Measurements from ENCODE around the gene MARCHF4. TPM values are rescaled to one million over a fixed set of nuclear protein-coding genes. Genes with fewer than 3 reads are reported as not detected.
A peak's percentile ranks its signal among the peaks of the same experiment; 100 is the strongest.

The MARCHF4 gene
- total and polyA plus RNA-seq, 3 experiments from 2014 or later, result not detected

DNA sequence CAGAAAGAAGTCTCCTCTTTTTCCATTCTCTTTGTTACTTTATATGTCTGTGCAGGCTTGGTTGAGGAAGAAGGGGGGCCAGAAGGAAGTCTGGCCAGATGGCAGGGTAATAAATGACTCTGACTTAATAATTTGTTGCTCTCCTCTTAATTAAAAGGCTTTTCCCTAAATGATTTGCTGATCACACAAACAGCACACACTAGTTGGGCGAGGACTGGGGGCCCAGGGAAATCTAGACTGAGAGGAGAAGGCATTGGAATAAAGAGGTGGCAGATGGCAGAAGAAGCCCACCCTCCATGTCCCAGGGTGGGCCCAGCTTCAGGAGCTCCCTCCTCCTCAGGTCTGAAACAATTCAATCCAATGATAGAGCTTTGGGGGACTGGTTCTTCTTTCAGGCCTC, 27.3 kb upstream of the MARCHF4 start:
- Mint-ChIP-seq H3K4me3 (no peak overlapping the region), H3K27me3 (no peaks in the 10 kb centered on the region), H3K36me3 (peaks cover 0 to 5% (median 0%) of the 10 kb centered on the region in 3 donors), H3K27ac (no peak overlapping the region), H3K4me1 (peaks cover 0 to 3% (median 0%) of the 10 kb centered on the region in 3 donors), H3K9me3 (no peaks in the 10 kb centered on the region)
- CTCF ChIA-PET, result interaction anchor here (1.1 to 1.2 kb wide), 2 partner anchors 11 to 71 kb away, joined by 3 read pairs; no protein-coding TSS in a partner anchor
- H3K9me3 ChIP-seq (ENCODE audit: low read length), result no peaks in the 10 kb centered on the region
- H3K4me3 ChIP-seq (ENCODE audit: low read length), result no peak overlapping the region
- POLR2A ChIA-PET, result no interaction called here
- no peaks in the 10 kb centered on the region for H3K27me3 ChIP-seq (ENCODE audit: insufficient read depth, low read length, poor library complexity, severe bottlenecking)
- H3K27ac ChIP-seq (ENCODE audit: low read depth, low read length), result no peak overlapping the region
- no peaks in the 10 kb centered on the region for H3K4me1 ChIP-seq (ENCODE audit: insufficient read depth, low read length)
- DNase-seq, result no peak
- H3K36me3 ChIP-seq (ENCODE audit: insufficient read depth, low read length), result no peaks in the 10 kb centered on the region

- no peak overlapping the region for H3K4me3 ChIP-seq (ENCODE audit: low read length)
- no peaks in the 10 kb centered on the region for H3K36me3 ChIP-seq (ENCODE audit: insufficient read depth, low read length)
- DNase-seq, result no peak
- no peaks in the 10 kb centered on the region for H3K4me1 ChIP-seq (ENCODE audit: insufficient read depth, low read length)
- ChIA-PET CTCF (interaction anchor here (0.9 kb wide), 1 partner anchor 9 kb away, joined by 3 read pairs; no protein-coding TSS in a partner anchor), POLR2A (no interaction called here)
- H3K27ac Mint-ChIP-seq, result peak overlapping the region in 1 of 8 donors; percentile 17
- no peak overlapping the region for H3K4me3 Mint-ChIP-seq
- peaks cover 0 to 3% (median 0%) of the 10 kb centered on the region in 3 donors for H3K4me1 Mint-ChIP-seq
- H3K27me3 Mint-ChIP-seq, result peaks cover 0 to 3% of the 10 kb centered on the region in 2 donors
- H3K27ac ChIP-seq (ENCODE audit: low read depth, low read length), result no peak overlapping the region
- no peaks in the 10 kb centered on the region for H3K27me3 ChIP-seq (ENCODE audit: insufficient read depth, low read length, poor library complexity, severe bottlenecking)
- peaks cover 0 to 11% (median 0%) of the 10 kb centered on the region in 3 donors for H3K36me3 Mint-ChIP-seq
- no peaks in the 10 kb centered on the region for H3K9me3 ChIP-seq (ENCODE audit: low read length)
- H3K9me3 Mint-ChIP-seq, result no peaks in the 10 kb centered on the region
Measured at GRCh38 chr2:216394881-216395280, 22.6 kb upstream of the MARCHF4 start.

GRCh38 chr2:216392945-216393840, 20.9 kb upstream of the MARCHF4 start:
- H3K27ac ChIP-seq (ENCODE audit: low read depth, low read length), result no peak overlapping the region
- no peak for DNase-seq
- H3K27me3 ChIP-seq (ENCODE audit: insufficient read depth, low read length, poor library complexity, severe bottlenecking), result no peaks in the 10 kb centered on the region
- Mint-ChIP-seq H3K36me3 (peaks cover 0 to 11% (median 0%) of the 10 kb centered on the region in 3 donors), H3K27ac (no peak overlapping the region), H3K9me3 (no peaks in the 10 kb centered on the region), H3K27me3 (peaks cover 0 to 3% of the 10 kb centered on the region in 2 donors), H3K4me3 (no peak overlapping the region), H3K4me1 (peaks cover 8 to 10% (median 9%) of the 10 kb centered on the region in 3 donors)
- CTCF ChIA-PET, result interaction anchor here (1.2 kb wide), 1 partner anchor 11 kb away, joined by 3 read pairs; no protein-coding TSS in a partner anchor
- peaks cover 9% of the 10 kb centered on the region for H3K4me1 ChIP-seq (ENCODE audit: insufficient read depth, low read length)
- H3K4me3 ChIP-seq (ENCODE audit: low read length), result no peak overlapping the region
- H3K9me3 ChIP-seq (ENCODE audit: low read length), result no peaks in the 10 kb centered on the region
- POLR2A ChIA-PET, result no interaction called here
- no peaks in the 10 kb centered on the region for H3K36me3 ChIP-seq (ENCODE audit: insufficient read depth, low read length)

- H3K4me1 Mint-ChIP-seq, result peaks cover 15 to 18% (median 17%) of the 10 kb centered on the region in 3 donors
- no peaks in the 10 kb centered on the region for H3K9me3 Mint-ChIP-seq
- POLR2A ChIA-PET, result no interaction called here
- Histone ChIP-seq H3K27ac (ENCODE audit: low read depth, low read length) (no peak overlapping the region), H3K36me3 (ENCODE audit: insufficient read depth, low read length) (no peaks in the 10 kb centered on the region), H3K4me3 (ENCODE audit: low read length) (no peak overlapping the region), H3K27me3 (ENCODE audit: insufficient read depth, low read length, poor library complexity, severe bottlenecking) (no peaks in the 10 kb centered on the region), H3K9me3 (ENCODE audit: low read length) (no peaks in the 10 kb centered on the region), H3K4me1 (ENCODE audit: insufficient read depth, low read length) (peaks cover 15% of the 10 kb centered on the region)
- peaks cover 0 to 3% of the 10 kb centered on the region in 2 donors for H3K27me3 Mint-ChIP-seq
- H3K4me3 Mint-ChIP-seq, result no peak overlapping the region
- peaks cover 0 to 11% (median 0%) of the 10 kb centered on the region in 3 donors for H3K36me3 Mint-ChIP-seq
- no peak overlapping the region for H3K27ac Mint-ChIP-seq
- DNase-seq, result no peak
- CTCF ChIA-PET, result no interaction called here
Measured at GRCh38 chr2:216392018-216392562, 19.8 kb upstream of the MARCHF4 start.

- ChIA-PET POLR2A (no interaction called here), CTCF (no interaction called here)
- Mint-ChIP-seq H3K27ac (no peak overlapping the region), H3K9me3 (no peaks in the 10 kb centered on the region), H3K27me3 (peaks cover 0 to 5% of the 10 kb centered on the region in 2 donors), H3K36me3 (peaks cover 0 to 11% (median 2%) of the 10 kb centered on the region in 3 donors), H3K4me3 (no peak overlapping the region), H3K4me1 (peaks cover 15 to 18% (median 17%) of the 10 kb centered on the region in 3 donors)
- H3K27me3 ChIP-seq (ENCODE audit: insufficient read depth, low read length, poor library complexity, severe bottlenecking), result no peaks in the 10 kb centered on the region
- H3K4me3 ChIP-seq (ENCODE audit: low read length), result no peak overlapping the region
- no peak for DNase-seq
- no peaks in the 10 kb centered on the region for H3K9me3 ChIP-seq (ENCODE audit: low read length)
- H3K36me3 ChIP-seq (ENCODE audit: insufficient read depth, low read length), result no peaks in the 10 kb centered on the region
- peaks cover 15% of the 10 kb centered on the region for H3K4me1 ChIP-seq (ENCODE audit: insufficient read depth, low read length)
- H3K27ac ChIP-seq (ENCODE audit: low read depth, low read length), result no peak overlapping the region
Measured at GRCh38 chr2:216391401-216391800, 19.1 kb upstream of the MARCHF4 start.

DNA sequence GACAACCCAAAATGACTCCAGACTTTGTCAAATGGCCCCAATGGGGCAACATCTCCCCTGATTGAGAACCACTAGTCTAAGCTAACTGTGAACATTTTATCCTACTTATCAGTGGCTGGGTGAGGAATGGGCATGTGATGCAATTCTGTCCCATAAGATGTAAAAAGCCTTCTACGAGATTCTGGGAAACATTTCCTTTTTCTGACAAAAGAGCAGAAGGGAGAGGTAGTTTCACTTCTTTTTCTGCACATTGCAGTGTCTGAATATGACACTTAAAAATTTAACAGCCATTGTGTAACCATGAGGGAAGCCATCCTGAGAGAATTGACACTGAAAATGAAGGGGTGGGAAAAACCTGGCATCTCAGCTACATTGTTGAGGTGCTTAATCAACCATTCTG, 17.3 kb upstream of the MARCHF4 start:
- ChIA-PET CTCF (no interaction called here), POLR2A (no interaction called here)
- Mint-ChIP-seq H3K4me3 (no peak overlapping the region), H3K9me3 (no peaks in the 10 kb centered on the region), H3K27me3 (peaks cover 10% of the 10 kb centered on the region in 2 donors), H3K4me1 (peaks cover 15 to 18% (median 15%) of the 10 kb centered on the region in 3 donors), H3K36me3 (peaks cover 0 to 7% (median 2%) of the 10 kb centered on the region in 3 donors), H3K27ac (no peak overlapping the region)
- Histone ChIP-seq H3K4me3 (ENCODE audit: low read length) (no peak overlapping the region), H3K27ac (ENCODE audit: low read depth, low read length) (no peak overlapping the region), H3K9me3 (ENCODE audit: low read length) (no peaks in the 10 kb centered on the region), H3K27me3 (ENCODE audit: insufficient read depth, low read length, poor library complexity, severe bottlenecking) (no peaks in the 10 kb centered on the region), H3K36me3 (ENCODE audit: insufficient read depth, low read length) (no peaks in the 10 kb centered on the region), H3K4me1 (ENCODE audit: insufficient read depth, low read length) (peaks cover 15% of the 10 kb centered on the region)
- DNase-seq, result no peak

DNA sequence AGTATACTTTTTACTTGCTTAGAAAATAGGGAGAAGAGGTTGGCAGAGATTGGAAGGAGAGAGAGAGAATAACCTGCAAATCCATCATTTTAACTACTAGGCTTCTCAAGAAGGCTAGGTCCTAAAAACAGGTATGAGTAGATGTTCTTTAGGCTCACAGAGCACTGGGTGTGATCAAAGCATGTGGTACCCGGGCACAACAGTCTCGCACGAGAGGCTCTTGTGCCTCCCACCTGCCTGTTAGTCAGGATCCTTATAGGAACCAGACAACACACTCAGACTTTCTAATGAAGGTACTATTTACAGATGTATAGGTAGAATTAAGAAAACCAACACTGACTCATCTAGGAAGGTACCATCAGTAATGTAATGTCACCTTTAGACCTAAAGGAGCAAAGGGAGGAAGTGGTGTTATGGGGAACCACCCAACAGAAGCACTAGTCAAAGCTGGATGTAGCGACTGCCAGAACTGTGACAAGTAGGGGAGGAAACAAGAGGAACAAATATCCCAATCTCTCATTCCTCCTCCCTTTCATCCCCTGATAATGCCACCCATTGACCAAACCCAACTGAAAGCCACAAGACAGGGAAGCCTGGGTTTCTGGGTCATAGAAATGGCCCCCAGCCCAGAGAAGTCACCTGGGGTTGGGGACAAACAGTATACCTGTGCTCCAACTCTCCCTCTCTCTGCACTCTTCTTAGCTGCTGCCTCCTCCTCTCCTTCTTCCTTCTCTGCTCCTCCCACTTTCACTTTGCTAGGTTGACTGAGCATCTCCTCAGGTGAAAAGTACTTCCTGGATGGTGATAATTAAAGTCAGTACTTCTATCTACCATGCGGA, 16.0 kb upstream of the MARCHF4 start:
- H3K9me3 Mint-ChIP-seq, result no peaks in the 10 kb centered on the region
- ChIA-PET CTCF (interaction anchor here (0.6 kb wide), 1 partner anchor 357 kb away, joined by 3 read pairs; no protein-coding TSS in a partner anchor), POLR2A (no interaction called here)
- no peak overlapping the region for H3K27ac ChIP-seq (ENCODE audit: low read depth, low read length)
- H3K4me1 Mint-ChIP-seq, result peaks cover 15 to 18% (median 15%) of the 10 kb centered on the region in 3 donors
- peak overlapping the region in 1 of 7 donors; percentile 26 for H3K4me3 Mint-ChIP-seq
- peaks cover 0 to 3% (median 2%) of the 10 kb centered on the region in 3 donors for H3K36me3 Mint-ChIP-seq
- H3K27me3 Mint-ChIP-seq, result peaks cover 9 to 10% of the 10 kb centered on the region in 2 donors
- peaks cover 15% of the 10 kb centered on the region for H3K4me1 ChIP-seq (ENCODE audit: insufficient read depth, low read length)
- H3K36me3 ChIP-seq (ENCODE audit: insufficient read depth, low read length), result no peaks in the 10 kb centered on the region
- H3K27me3 ChIP-seq (ENCODE audit: insufficient read depth, low read length, poor library complexity, severe bottlenecking), result no peaks in the 10 kb centered on the region
- DNase-seq, result peak in 2 of 5 donors; percentile 13 to 18
- no peak overlapping the region for H3K4me3 ChIP-seq (ENCODE audit: low read length)
- H3K9me3 ChIP-seq (ENCODE audit: low read length), result no peaks in the 10 kb centered on the region
- peak overlapping the region in 5 of 8 donors; percentile 7 to 83 (median 45) for H3K27ac Mint-ChIP-seq

Measured in CD8-positive, alpha-beta memory T cell (primary cell).